Stimulated activated CD8-positive, alpha-beta memory T cell treated with anti-CD3 and anti-CD28 coated beads, Interleukin-15, amount 100 ng/mL, for 48 hours (primary cell): ENCODE data around the gene HHLA2.

ENCODE experiments used
- DNase-seq, 2 donors: peaks; one replicate each; pipeline ENCODE4 v3.0.0-alpha.2; 2020; ENCODE audit warnings: low read depth in 2 of 2

Gene HHLA2

GRCh38 chr3:108300103-108300849 lies 3.9 kb downstream of the HHLA2 start:
- no peak for DNase-seq

- no peak for DNase-seq
Measured at GRCh38 chr3:108301695-108302404, 5.5 kb downstream of the HHLA2 start.

GRCh38 chr3:108302570-108302969 lies 6.2 kb downstream of the HHLA2 start:
- DNase-seq: no peak

- DNase-seq: no peak
Measured at GRCh38 chr3:108305484-108306172, 9.3 kb downstream of the HHLA2 start.

GRCh38 chr3:108311797-108312196 lies 15.4 kb downstream of the HHLA2 start:
- no peak for DNase-seq

- no peak for DNase-seq
Measured at GRCh38 chr3:108312656-108313055, 16.3 kb downstream of the HHLA2 start.

GRCh38 chr3:108315767-108316301 lies 19.5 kb downstream of the HHLA2 start:
- no peak for DNase-seq

GRCh38 chr3:108319428-108320082 lies 23.2 kb downstream of the HHLA2 start:
- no peak for DNase-seq

GRCh38 chr3:108320746-108321350 lies 24.5 kb downstream of the HHLA2 start:
- DNase-seq: no peak

GRCh38 chr3:108322352-108322751 lies 26.0 kb downstream of the HHLA2 start:
- no peak for DNase-seq

- DNase-seq: no peak
Measured at GRCh38 chr3:108324177-108324576, 27.8 kb downstream of the HHLA2 start.

- no peak for DNase-seq
Measured at GRCh38 chr3:108327168-108327567, 30.8 kb downstream of the HHLA2 start.

GRCh38 chr3:108328821-108329486 lies 32.6 kb downstream of the HHLA2 start:
- no peak for DNase-seq

GRCh38 chr3:108329508-108329907 lies 33.2 kb downstream of the HHLA2 start:
- DNase-seq: no peak

GRCh38 chr3:108329947-108330346 lies 33.6 kb downstream of the HHLA2 start:
- DNase-seq: no peak

GRCh38 chr3:108331792-108332191 lies 35.4 kb downstream of the HHLA2 start:
- no peak for DNase-seq

GRCh38 chr3:108333961-108334360 lies 37.6 kb downstream of the HHLA2 start:
- DNase-seq: no peak

- DNase-seq: no peak
Measured at GRCh38 chr3:108334701-108335100, 38.4 kb downstream of the HHLA2 start.

GRCh38 chr3:108338901-108339545 lies 42.7 kb downstream of the HHLA2 start:
- DNase-seq: no peak

- no peak for DNase-seq
Measured at GRCh38 chr3:108341911-108342310, 45.6 kb downstream of the HHLA2 start.
